Stimulated activated CD4-positive, alpha-beta T cell treated with anti-CD3 and anti-CD28 coated beads, TNF-alpha, amount 100 ng/mL, for 24 hours (primary cell): ENCODE data around the gene CDH7.

Source experiments
- DNase-seq, 3 experiments: peaks; one replicate each; pipeline ENCODE4 v3.0.0-alpha.2; 2020; ENCODE audit warnings: low read depth in 3 of 3

The CDH7 gene

DNA sequence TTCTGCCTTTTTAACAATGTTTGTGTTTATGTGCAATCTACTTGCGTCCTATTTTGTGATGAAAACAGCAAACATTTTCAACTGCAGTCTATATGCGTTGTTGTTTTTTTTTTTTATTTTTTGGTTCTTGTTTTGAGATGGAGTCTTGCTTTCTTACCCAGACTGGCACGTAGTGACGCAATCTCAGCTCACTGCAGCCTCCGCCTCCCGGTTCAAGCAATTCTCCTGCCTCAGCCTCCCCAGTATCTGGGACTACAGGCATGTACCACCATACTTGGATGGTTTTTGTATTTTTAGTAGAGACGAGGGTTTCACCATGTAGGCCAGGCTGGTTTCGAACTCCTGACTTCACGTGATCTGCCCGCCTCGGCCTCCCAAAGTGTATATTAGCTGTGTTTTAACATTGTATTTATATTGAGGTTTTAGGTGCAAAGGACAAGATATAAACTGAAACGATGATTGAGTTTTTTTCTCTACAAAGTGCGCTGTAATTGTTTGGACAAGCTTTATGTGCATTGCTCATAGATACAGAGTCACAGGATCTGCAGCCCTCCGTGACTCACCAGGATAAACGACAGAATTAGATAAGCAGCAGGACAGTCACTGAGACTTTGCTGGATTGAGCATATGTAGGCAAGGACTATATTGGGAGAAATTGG lies 17.4 kb downstream of the CDH7 start:
- DNase-seq: no peak

DNA sequence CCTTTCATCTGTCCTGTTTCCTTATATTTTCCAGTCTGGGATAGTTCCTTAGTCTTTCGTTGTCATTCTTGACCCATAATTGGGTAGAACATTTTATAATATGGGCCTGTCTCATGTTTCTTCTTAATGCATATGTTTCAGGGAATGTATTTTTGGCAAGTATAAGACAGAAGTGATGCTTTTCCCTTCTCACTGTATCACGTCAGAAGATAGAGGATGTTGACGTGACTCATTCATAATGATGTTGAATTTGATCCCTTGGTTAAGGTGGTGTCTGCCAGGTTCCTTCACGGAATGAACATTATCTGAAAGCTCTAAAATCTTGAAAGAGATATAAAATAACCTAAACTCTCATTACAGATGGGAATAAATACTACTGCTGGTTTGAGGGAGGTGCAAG lies 18.8 kb downstream of the CDH7 start:
- DNase-seq: no peak

DNA sequence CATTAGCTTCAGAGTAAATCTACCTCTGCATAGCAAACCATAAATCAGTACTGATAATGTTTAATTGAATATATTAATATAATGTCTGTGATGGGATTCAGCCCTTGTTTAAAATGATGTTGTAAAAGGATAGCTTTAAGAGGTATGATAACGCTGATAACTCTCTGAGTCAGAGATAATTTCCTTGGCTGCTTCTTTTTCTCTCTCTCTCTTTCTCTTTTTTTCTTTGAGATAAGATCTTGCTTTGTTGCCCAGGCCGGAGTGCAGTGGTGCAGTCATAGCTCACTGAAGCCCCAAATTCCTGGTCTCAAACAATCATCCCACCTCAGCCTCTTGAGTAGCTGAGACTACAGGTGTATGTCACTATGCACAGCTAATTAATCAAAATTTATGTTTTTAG lies 35.7 kb downstream of the CDH7 start:
- no peak for DNase-seq

DNA sequence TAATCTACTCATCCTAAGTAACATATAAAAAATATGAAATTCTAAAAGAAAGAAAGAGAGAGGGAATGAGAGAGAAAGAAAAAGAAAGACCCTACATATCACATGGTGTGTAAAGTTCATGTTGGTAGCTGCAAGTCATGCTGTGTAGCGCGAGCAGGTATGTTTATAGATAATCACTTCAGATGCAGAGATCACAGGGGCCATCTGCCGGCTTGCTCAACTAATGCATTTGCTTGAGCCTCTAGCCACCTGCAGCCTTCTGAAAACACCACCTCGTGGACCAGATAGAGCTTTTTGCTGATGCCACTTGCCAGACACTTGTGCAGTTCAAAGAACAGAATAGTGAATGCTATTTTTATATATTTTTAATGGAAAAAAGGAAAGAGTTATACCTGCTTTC lies 37.6 kb downstream of the CDH7 start:
- DNase-seq: no peak

DNA sequence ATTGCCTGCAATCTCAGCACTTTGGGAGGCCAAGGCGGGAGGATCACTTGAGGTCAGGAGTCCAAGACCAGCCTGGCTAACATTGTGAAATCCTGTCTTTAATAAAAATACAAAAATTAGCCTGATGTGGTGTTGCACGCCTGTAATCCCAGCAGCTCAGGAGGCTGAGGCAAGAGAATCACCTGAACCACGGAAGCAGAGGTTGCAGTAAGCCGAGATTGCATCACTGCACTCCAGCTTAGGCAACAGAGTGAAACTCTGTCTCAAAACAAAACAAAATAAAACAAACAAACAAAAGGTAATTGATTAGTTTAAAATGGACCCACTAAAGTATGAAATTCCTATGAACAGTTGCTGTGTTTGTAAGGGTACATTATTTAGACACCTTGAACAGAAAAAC lies 39.8 kb downstream of the CDH7 start:
- DNase-seq: no peak

DNA sequence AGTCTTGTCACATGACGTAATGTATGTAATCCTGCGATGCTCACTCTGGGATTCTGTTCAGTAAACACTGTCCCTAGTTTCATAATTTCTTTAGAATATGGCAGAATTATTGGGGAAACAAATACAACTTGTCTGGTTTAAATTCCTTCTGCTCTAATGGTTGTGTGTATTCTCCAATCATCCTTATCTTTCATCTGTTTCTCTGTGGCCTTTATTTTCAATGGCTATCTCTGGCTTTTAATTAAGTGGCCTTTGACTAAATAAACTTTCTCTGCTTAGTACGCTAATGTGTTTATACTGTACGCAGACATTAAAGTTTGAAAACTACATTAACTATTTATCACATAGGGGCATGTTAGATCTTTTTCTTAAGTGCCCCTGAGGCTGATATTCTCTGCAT lies 40.9 kb downstream of the CDH7 start:
- no peak for DNase-seq

DNA sequence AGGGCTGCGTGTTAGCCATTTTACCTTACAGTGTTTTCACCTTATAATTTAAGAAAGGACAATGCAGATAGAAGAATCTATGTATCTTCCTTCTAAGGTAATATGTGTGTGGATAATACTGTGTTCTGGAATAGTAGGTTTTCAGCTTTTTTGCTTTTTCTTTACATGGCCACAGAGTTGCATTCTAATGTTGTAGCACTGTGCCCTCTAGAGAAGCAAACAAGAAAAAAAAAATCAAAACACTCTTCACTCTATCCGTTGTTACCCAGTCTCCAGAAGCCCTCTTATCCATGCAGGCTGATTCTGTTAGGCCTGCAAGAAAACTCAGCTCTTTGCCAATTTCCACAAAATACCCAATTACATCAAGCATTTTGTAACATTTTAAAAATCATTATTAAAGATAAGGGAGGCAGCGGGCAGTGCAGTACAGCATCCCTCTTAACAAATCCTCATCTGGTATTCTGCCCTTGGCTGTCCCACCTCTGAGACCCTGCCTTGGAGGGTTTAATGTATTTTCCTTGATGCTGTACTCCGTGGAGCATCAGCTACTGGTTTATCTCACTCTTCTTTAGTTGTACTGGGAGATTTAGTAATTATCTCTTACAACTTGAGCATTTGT lies 41.8 kb downstream of the CDH7 start:
- no peak for DNase-seq

DNA sequence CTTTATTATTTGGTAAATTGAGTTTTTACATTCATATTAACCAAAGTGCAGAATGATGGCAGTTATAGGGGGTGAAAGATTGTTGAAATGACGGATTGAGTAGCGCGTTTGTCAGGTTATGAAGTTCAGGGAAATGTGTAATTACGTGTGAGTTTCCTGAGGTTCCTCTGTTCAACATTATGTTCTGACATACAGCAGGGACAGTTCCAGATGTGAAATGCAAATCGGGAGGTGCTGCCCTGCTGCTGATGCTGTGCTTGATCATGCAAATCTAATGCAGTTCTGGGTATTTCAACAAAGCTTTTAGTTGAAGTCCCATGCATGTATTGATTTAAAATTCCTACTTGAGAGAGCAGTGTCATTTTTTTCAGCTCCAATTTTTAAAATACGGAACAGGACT lies 57.9 kb downstream of the CDH7 start:
- no peak for DNase-seq

DNA sequence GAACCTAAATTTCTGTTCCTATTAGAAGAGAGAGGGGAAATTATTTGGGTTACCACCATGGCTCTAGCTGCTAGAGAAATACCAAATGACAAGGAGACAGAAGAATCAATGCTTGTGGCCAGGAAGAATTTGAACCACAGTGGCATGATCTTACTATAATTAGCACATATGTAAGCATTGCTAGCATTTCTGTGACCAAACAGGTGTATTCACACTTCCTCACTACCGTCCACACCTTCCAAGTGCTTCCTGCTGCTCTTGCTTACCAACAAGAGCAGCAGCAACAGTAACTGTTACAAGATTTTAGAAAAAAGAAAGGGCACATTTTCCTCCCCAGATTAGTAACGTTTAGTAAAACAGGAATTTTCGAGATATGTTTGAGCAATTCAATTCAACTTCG lies 60.5 kb downstream of the CDH7 start:
- no peak for DNase-seq

DNA sequence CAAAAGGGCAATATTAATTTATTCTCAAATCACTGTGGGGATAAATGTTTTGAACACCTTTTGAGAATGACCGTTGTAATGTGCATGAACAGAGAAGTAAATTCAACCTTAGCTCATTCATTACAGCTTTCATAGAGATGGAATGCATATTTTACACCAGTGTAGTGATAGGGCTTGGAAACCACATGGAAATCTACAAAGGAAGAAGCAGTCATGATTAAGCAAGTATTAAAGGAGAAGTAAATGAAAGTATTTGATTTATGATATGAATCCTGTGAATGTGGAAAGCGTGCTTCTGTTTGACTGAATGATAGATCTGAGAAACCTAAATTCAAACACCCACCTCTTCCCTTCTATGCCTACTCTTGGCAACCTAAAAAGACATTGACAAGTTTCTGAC lies 64.7 kb downstream of the CDH7 start:
- no peak for DNase-seq

DNA sequence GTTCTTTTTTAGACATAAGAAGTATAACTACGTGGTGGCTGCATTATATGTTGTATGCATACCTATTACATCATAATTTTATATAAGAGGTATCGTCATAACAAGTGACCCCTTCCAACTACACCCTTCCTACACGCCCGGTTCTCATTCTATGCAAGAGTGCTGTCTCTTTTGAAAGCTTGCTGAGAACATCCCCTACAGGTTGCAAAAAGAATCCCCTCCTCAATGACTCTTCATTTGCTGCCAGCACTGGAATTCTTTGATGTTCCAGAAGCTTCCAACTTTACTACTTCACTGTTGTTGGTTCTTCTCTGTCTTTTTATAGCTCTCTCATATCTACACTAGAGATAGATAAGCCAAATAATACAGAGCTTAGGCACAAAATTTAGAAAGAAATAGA lies 66.4 kb downstream of the CDH7 start:
- DNase-seq: no peak

DNA sequence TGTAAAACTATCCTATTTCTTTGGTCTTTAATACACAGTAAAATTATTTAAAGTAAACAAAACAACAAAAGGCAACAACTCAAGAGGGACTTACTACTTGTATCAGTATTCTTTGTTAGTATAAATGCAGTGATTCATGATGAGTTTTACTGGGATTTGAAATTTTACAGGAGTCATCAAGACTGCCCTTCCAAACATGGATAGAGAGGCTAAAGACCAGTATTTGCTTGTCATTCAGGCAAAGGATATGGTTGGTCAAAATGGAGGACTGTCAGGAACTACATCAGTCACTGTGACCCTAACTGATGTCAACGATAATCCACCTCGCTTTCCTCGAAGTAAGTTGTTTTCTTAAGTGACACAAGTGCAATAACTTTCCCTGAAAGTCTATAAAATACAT lies 71.1 kb downstream of the CDH7 start:
- DNase-seq: no peak

DNA sequence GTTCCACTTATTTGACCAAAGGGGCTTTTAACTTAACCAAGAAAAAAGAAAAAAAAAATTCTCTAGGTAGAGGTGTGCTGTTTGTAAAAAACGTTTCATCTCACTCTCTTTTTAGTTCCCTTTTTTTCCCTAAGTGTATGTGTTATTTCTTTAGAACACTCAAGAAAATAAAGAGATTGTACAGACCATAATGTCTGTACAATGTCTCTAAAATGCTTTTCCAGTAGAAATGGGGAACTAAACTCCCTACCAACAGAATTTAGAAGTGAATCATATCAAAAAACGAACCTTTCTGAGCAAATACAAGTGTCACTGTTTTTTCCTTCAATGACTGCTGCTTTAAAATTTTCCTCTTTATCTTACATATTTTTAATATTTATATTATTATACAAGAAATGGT lies 72.0 kb downstream of the CDH7 start:
- no peak for DNase-seq

DNA sequence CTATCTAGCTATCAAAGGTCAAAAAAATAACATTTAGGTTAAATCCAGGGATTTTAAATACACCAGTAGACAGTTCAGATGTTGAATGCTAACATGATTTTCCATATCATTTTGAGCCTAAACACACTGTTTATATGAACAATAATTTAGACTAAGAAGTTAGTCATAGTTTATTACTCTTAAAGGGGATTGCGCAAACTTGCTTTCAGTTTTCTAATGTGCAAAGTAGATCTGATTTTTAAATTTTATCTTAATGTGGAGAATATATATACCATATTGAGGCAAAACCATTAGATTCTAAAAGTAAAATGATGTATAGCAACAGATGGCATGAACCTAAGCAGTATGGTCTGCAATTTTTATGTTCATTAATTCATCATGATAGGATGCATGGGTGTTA lies 76.6 kb downstream of the CDH7 start:
- no peak for DNase-seq

DNA sequence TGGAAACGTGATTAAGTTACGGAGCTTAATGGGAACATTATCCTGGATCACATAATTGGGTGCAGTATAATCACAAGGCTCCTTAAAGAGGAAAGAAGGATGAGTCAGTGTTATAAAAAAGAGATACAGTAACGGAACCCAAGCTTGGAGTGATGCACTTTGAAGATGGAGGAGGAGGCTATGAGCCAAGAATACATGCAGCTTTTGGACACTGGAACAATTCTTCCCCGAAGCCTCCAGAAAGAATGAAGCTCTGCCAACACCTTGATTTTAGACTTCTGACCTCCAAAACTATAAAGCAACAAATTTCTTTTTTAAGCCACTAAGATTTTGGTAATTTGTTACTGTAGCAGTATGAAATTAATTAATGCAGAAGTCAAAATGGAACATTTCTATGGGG lies 85.1 kb downstream of the CDH7 start:
- no peak for DNase-seq

DNA sequence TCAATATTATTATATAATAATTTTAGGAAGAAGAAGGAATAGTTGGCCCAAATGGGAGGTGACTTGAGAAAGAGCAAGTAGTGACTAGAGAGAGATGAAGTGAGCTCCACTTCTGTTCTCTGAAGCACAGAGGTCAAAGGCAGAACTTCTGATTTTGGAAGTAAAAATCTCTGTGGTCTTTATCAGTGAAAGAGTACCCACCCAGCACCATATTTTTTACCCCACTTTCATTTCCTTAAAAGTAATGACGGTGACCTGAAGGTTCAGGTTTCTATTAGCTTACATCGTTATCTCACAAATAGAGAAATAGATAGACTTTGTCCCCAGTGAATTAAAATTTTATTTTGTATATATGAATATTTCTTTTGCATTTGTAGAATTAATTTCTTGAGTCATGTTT lies 95.3 kb downstream of the CDH7 start:
- DNase-seq: no peak

DNA sequence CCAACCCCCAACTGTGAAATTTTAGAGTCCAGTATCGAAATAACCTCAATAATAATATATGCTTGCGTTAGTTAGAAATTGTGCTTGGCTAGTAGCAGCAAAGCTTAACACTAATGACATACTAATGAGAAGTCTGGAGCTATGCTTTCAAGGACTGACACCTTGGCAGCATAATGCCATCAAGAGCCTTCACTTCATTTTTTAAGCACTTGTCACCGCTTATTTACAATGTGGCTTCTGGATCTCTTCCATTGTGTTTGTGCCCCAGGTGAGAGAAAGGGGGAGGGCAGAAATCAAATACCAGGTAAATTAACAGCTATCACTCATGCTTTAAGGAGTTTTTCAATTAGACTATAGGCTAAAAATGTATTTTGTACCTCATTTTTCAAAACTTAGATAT lies 101.5 kb downstream of the CDH7 start:
- no peak for DNase-seq

DNA sequence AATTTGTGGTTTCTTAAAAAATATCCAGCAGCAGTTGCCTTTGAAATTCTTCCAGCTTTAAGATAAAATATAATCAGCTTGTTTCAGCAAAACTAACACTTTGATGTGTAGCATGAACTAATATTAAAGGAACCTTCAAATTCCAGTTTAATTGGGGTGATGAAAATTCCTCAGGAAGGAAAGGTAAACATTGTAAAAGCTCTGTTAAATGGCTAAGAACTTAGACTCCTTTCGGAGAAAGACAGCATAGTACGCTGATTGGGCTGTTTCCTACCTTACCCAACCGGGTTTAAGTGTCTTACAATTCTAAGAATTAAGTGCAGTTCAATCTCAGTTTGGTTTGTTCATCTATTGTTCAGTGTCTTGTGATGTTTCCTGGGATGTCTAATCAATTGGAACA lies 108.3 kb downstream of the CDH7 start:
- no peak for DNase-seq

DNA sequence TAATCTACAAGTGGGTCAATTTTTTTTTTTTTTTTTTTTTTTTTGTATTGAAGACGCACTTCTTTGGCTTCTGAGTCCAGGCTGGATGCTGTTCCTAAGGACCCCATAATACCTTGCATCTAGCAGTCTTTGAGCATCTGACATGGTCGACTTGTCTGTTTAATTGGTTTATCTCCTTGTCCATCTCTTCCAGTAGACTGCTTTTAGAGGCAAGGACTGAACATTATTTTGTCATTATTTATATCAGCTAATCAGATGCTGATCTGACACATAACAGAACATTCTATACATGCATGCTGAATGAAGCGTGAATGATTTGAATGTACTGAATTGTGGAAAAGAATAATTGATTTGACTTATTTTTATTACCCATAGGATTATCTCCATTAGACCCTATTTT lies 118.7 kb downstream of the CDH7 start:
- no peak for DNase-seq

DNA sequence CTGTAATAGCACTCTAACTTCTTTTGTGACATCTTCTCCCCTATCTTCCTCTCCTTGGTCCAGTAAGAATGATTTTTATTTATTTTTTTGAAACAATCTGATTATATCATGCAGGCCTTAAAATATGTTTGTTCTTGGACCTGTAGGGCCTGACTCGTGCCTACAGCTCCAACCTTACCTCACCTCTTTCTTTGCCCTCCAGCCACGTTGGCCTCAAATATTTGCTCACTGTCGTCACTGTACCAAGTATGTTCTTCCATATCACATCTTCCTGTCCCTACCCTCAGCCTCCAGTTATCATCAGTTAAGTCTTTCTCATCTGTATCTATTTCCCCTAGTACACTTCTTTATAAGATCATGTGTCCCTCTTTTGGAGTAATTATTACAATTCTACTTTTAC lies 125.5 kb downstream of the CDH7 start:
- DNase-seq: no peak

DNA sequence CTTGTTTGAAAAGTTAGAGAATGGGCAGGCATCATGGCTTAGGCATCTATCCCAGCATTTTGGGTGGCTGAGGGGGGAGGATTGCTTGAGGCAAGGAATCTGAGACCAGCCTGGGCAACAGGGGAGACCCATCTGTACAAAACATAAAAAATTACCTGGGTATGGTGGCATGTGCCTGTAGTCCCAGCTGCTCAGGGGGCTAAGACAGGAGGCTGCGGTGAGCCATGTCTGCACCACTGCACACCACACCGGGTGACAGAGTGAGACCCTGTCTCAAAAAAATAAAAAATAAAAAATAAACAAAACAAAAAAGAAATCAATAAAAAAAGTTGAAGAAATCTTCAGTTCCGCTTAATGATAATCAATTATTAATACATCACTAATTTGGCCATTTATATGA lies 146.5 kb downstream of the CDH7 start:
- no peak for DNase-seq

DNA sequence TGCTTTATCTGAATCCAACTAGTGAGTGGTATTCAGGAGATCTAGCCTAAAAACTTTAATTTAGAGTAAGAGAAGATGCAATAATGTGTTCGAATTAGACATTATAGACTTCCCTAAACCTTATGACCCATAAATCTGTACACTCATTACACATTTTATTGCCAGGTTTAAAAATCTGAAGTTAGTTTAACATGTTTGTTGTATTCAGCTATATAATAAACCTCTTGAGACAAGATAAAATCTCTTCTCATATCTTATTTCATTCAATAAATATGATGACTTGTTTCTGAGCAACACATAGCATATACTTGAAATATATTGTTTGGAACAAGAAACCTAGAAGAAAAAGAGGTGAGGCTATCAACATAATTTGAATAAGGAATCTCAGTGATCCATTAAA lies 150.7 kb downstream of the CDH7 start:
- DNase-seq: no peak

DNA sequence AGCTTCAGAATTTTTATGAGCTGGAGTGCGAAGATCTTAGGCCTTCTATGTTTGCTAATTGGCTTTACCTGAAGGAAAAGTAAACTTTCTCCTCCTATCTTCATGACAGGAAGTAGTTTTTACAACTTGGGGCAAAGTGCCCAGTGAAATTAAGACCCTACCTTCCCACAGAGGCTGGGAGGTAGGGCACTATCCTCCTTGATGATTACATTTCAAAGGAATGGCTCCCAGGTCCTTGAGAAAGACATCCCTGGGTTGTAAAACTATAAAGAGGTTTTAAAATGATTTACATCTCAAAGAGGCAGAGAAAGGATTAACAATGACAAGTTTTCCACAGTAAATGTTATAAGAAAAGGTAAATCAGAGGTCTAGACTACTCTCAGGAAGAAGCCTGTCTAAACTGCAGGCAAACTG lies 155.8 kb downstream of the CDH7 start:
- no peak for DNase-seq

DNA sequence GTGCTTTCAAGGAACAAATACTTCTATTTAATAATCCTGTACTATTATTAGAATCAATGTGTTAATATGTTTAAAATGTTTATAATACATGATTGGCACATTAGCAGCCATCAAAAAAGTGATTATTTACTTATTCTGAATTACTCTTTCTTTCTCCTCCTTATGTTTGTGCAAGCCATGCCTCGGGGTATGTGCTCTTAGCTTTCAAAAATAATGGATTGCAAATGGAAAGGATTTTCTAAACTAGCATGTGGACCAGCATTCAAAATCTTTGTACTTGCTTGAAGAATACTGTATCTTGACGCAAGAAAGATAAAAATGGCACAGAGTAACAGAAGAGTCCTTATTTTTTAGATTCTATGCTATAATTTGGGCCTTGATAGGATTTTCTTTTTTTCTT lies 156.5 kb downstream of the CDH7 start:
- DNase-seq: no peak
